HG03378 (cell line): ENCODE results near the gene UBE2QL1.

Experiments used
- ATAC-seq: cut with Tn5 transposase; IDR thresholded peaks from one replicate; pipeline ENCODE4 v1.9.1; 2021; ENCODE audit warnings: mild to moderate bottlenecking, moderate library complexity; ENCODE audit not compliant: unreplicated experiment

The UBE2QL1 gene

DNA sequence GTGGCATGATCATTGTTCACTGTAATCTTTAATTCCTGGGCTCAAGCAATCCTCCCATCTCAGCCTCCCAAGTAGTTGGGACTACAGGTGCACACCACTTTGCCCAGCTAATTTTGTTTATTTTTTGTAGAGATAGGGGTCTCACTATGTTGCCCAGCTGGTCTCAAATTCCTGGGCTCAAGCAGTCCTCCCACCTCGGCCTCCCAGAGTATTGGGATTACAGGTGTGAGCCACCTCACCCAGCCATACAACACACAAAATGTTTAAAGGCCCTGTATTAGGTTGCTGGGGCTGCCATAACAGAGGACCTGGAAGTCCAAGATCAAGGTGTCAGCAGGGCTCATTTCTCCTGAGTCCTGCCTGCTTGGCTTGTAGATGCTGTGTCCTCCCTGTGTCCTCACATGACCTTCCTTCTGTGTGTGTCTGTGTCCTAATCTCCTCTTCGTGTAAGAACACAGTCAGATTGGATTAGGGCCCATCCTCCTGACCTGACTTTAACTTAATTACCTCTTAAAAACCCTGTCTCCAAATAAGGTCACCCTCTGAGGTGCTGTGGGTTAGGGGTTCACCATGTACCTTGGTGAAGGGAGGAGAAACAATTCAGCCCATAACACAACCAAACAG, 5.4 kb downstream of the UBE2QL1 start:
- no peak for ATAC-seq

DNA sequence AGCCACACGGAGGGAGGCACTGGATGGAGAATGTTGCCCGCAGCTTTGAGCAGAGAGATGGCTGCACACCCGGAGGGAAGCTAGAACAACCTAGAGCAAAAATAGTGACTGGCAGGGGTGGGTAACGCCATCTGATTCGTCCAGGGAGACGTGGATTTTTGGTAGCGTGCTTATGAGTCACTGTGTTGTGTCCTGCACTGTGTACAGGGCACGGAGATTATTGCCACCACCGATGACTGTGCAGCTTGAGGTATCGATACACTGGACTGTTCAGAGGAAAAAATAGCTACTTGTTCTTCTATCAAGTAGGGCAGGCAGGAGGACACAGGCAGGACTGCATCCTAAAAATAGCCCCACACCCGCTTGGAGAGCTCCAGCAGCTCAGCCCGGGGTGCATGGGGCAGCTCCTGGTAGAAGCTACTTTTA, 6.0 kb downstream of the UBE2QL1 start:
- no peak for ATAC-seq

DNA sequence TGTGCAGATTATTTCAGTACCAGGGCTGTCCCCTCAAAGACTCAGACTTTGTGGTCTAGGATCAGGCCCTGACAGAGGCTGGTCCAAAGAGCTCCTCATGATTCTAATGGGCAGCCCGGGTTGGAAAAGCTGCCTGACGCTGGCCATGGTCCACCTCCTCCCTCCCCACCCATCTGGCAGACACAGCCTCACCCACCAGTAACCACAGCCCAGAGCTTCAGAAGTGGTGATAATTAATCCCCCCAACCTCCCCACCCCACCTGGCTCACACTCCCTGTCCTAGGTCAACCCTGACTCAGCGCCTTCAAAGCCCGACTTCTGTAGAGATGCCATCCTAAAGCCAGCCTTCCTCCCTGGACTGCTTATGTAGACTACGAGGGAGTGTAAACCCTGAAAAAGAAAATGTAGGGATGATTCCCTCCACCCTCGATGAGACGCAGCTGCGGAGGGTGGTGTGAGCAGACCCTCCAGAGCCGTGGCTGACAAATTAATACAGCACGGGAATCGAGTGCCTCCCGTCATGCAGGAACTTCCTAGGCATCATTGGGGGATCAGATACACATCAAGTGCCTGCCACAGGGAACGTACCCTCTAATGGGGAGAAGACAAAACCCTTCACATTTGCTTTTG, 7.0 kb downstream of the UBE2QL1 start:
- ATAC-seq = no peak

DNA sequence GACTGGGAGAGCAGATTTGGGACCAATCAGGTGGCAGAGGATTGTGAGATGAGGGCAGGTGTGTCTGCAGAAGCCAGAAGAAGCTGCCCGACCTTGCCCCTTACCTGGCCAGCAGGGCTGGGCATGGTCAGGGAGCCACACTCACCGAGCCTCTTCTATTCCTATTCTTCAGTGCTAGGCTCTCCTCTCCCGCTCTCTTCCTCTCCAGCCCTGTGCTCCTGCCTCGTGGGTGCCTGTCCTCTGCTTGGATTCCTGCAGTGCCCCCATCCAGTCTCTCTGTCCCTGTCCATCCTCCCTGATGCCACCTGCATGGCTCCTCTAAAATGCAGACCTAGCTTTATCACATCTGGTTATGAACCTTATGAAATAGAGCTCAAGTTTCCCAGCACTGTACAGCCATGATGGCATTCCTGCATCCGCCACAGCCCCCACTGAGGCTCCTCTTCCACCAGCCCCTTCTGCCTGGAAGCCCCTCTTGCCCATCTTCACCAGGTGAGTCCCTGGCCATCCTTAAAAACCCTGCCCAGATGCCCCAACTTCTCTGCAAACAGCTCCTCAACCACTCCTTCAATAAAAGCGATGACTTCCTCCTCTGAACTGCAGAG, 8.2 kb downstream of the UBE2QL1 start:
- ATAC-seq = no peak

DNA sequence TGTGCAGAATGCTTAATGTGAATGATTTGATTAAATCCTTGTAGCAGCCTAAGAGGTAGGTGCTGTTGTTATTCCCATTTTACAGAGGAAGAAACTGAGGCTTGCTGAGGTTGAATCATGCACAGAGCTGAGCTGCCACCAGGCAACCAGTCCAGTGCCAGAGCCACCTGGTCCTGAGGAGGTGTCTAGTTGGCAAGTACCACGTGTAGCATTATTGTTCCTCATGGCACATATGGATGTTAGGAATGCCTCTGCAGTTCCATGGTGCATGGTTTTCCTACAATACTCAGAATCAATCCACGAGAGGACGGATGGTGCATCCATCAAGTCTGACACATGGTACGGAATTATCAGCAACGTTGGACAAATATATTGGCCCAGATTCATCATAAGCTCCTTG, 8.9 kb downstream of the UBE2QL1 start:
- ATAC-seq = no peak

DNA sequence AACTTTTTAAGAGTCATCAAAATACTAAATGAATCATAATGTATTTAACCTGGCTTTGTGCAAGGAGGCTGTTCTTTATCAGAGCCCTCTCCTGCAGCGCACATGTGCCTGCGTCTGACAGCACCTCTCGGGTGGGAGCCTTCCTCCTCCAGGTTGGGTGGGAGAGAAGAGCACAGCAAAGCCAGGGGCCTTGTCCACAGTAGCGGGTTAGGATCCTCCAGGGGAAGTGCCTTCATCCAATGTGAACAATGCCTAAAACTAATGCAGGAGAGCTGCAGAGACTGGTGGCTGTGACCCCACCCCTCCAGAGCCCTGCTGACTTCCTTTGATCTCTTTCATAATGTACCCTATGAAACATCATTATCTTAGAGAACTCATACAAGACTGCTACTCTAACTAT, 10.2 kb downstream of the UBE2QL1 start:
- no peak for ATAC-seq

DNA sequence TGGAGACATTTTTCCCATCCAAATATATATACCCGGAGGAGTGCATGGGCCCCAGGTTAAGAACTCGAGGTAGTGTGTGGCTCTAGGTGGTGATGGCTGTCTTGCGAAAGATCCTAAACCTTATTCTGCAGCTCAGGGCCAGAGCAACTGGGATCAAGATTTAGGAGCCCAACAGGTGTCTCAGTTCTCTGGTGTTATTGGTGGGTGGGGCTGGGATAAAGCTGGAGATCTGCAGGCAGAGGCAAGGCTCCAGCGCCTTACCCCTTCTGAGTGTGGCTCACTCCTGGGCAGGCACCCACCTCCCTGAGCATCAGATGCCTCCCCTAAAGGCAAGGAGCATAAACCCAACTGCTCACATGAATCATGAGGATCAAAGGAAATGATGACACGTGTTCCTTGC, 11.2 kb downstream of the UBE2QL1 start:
- no peak for ATAC-seq

DNA sequence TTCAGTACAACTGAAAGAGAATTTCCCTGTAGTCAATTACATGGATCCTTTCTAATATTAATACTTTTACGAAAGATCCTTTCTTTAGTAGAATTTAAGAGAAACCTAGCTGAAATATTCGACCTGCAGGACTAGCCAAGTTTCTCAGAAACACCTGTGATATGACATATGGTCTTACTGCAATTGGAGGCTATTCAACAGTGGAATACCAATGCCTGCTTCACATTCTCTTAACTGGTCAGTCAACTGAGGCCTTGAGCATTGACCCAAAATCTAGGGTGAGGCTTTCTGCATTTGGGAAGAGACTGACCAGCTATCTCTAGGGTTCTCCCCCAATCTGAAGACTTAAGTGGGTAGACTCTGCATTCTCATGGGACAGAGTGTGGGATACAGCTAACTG, 12.3 kb downstream of the UBE2QL1 start:
- ATAC-seq = no peak

DNA sequence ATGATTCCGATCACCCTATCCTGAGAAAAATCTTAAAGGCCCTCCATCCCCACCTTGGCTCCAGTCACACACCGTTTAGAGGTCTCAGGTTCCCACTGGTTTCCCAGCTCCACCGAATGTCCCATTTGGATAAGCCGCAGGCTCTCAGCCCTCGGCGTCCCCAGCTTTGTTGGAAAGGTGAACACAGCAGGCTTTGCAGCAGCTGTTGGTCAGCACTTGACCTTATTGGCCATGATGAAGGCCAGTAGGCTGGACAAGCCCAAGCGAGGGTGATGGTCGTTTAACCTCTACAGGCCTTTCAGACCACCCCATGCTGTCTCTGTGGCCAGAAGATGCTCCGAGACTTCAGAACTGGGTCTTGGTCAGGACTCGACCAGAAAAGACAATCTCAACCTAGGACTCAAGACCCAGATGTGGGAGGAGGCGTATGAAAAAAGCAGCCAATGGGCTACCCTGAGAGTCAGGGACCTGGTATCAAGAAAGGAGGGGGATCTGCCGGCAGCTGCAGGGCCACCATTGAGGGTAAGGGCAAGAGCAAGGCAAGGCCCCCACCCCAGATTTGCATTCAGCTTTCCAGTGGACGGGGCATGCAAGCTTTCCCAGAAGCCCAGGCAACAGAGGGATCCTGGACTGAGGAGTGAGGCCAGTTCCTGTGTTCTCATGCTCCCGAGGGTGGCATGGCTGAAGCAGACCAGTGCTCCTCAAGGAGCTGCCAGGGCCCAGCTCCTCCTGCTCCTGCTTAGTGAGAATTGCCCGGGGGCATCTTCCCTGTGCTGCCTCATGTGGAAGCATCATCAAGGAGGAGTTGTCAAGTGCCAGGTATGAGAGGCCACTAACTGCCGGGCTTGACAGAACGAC, 13.4 kb downstream of the UBE2QL1 start:
- ATAC-seq = no peak

DNA sequence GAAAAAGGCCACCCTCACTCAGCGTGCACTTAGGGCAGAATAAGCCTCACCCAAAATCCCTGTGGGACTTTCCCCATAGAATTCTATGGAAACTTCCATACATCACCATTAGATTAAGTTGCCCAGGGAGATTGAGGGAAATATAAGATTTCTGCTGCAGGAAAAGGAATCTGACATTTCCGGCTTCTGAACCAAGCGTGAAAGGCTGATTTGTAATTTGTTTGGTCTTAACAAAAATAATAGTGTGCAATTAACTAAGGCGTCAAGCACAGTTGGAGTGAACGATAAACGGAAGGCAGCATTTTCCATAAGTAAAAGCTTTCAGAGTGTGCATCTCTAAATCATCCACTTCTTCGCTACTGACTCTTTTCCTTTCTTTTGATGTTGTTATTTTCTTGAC, 14.0 kb downstream of the UBE2QL1 start:
- no peak for ATAC-seq

DNA sequence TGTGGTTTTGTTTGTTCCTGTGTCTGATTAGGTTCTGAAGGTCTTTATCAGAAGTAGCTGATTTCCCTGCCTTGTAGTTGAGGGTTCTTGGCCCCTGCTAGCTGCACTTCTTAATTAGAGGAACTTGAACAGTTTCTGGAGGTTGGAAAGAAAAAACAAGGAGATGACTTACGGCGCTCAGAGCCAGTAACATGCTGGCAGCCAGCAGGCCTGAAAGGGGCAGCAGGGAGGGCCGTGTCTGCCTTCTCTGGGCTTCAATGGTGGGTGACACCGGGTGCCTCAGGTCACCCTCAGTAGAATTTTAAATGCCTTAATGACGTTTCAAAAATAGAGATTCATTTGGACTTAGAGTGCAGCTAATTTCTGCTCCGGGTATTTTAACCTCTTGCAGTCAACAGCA, 15.8 kb downstream of the UBE2QL1 start:
- ATAC-seq = no peak

DNA sequence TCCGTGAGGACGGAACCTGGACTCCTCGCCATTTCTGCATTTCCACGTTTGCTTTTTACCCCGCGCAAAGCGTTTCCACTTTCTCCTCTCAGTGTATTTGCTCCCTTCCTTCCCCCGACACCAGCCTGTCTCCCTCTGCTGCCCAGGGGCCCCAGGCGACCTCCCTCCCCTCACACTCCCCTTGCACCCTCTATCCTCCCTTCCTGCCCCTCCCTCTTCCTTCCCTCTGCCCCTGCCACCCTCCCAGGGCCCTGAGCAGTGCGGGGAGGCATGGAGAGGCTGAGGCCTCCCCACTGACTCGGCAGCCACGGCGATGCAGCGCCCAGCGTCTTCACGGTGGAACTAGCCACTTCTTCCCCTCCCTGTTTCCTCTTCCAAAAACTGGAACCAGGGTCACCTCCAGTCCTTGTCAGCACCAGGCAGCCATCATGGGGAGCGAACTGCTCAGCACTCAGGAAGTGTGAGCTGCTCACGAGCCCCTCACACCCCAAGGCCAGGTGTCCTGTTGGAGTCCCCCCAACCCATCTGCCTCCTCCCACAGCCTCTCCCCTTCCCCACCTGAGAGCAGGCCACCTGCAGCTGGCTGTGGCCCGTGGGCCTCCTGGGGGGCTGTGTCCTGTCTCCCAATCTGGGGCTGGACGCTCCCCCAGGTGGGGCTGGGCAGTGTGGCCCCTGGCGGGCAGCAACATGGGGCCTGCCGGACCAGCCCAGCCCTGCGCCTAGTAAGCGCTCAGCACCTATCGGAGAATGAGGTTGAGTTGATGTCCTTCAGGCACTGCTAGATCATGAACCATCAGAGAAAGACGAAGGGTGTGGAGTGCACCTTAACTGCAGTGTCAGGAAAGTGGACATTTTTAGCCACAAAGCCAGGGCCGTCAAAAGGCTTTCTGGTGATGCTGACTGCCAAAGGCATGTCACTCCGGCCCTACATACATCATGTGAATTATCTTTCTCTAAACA, 17.5 kb downstream of the UBE2QL1 start:
- ATAC-seq = no peak

DNA sequence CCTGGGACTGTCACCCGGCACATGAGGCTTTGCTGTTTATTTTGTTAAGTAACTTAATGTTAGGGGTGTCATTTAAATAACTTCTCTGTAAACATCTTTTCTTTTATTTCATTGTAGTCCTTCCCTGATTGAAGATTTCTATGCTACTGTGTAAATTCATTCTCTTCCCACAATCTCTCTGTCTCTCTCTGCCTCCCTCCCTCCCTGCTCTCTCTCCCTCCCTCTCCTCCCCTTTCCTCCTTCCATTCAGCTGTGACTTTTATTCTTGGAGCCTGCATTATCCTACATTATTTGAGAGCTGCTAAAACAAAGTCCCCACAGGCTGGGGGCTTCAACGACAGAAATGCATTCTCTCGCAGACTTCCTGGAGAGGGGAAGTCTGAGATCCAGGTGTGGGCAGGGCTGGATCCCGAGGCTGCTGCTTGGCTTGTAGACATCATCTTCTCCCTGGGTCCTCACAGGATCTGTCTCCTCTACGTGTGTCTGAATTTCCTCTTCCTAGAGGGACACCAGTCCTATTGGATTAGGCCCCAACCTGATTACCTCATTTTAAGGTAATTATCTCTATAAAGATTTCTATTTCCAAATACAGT, 18.4 kb downstream of the UBE2QL1 start:
- no peak for ATAC-seq

DNA sequence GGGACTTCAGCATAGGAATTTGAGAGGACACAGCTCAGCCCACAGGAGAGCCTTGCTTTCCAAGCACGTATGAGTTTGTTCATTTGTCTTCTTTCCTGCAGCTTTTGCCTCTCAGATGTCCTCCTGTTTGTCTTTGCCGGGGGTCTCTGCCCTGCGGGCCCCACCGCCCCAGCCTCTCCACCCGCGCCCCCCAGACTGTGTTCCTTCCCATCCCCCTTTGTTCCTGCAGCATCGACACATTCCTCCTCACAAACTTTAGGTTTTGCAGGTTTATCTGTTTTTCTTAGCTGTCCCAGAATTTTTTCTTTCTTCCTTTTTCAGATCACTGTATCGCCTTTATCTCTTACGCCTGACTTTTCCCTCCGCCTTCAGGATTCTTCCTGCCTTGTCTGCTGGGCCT, 18.9 kb downstream of the UBE2QL1 start:
- ATAC-seq = no peak

DNA sequence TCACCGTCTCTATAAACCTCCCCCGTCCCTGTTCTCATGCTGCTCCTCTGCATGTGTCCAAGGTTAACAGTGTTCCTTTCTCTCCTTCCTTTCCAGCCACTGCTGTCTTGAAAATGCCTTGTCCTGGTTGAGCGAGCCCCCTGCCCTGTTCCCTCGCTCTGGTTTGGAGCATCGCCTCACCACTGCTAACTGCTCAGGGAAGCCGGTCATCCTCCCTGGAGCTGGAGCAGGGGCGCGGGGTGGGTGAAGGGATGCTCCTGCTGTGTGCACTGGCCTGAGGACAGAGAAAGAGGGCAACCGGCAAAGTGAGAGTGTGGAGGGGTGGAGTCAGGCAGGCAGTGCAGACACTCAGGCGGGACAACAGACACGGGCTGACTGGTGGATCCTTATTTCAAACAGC, 19.4 kb downstream of the UBE2QL1 start:
- ATAC-seq = no peak

DNA sequence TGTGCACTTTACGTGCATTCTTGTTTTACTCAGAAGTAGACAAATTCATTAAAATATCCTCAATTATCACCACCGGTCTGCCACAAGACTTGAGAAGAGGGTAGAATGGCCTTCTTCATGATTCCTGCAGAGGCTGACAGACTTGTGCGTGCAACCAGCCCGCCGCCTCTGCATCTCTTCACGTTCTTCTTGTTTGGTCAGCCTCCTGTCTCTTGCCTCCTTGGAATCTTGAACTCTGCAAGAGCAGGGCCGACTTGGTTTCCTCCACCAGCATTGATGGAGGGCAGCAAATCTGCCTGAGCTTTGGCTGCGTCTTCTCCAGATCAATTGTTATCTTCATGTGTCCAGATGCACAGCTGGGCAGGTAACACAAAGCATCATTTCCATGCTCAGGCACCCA, 20.2 kb downstream of the UBE2QL1 start:
- ATAC-seq = no peak

DNA sequence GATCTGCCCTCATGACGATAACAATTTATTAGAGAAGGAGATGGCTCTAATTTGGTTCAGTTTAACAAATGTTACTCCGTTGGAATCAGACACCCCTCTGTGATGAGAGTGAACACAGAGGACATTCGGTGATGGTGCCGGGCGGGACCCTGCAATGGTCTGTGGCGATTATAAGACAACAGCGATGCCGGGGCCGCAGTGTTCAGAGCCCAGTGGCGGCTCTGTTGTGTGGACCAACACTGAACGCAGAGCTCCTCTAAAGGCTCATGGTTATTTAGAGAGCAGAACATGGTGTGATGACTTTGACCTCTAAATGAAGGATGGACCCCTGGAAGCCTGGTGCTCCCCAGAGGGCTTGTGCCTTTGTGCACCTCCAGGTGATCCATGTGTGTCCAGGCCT, 21.2 kb downstream of the UBE2QL1 start:
- no peak for ATAC-seq

DNA sequence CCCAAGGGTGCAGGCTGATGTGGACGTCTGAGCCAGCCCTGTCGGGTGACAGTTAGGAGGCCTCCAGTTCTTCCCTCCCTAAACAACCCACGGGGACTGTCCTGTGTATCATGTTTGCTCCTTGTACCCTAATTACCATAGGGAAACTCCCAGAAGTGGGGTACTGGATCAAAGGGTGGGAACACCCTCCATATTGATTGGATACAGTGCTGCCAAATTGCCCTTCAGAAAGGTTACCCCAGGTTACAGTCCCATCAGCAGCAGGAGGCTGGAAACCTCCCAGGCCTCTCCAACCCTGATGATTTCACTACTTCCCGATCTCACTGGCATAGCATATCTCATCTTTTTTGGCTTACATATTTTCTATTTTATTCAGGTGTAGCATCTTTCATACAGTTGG, 22.0 kb downstream of the UBE2QL1 start:
- ATAC-seq = no peak

DNA sequence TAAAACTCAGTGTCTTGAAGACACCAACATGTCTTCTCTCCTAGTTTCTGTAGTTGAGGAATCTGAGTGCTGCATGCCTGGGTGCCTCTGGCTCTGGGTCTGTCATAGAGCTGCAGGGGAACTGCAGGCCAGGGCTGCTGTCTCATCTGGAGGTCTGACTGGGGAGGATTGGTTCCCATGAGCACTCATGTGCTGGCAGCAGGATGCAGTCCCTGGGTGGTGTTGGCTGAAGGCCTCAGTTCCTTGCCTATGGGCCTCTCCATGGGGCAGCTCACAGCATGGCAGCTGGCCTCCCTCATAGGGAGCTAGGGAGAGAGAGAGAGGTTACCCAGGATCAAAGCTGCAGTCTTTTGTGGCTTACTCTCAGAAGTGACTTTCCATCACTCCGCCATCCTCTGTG, 22.6 kb downstream of the UBE2QL1 start:
- no peak for ATAC-seq

DNA sequence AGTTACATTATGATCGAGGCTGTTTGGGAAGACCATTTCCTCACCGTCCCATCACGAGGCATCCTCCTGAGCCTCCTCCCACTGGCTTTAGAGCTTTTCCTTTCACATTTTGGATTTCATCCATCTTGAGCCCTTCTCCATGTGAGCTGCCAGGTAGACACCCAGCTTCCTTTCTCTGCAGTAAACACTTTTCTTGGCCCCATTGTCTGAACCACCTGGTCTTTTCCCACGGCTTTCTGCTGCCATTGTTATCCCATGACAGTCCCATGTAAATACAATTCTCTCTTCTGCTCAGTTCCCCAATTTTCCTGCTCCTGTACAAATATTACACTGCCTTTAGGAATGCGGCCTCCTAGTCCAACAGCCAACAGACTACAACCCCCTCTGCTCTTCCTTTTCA, 24.1 kb downstream of the UBE2QL1 start:
- ATAC-seq = no peak
